ENCODE measurements around the gene TNFSF10.

- no peak for TF ChIP-seq CTCF (IDR thresholded peaks at IDR 0.05; ENCODE audit: poor library complexity)
- TF ChIP-seq EZH2 (IDR thresholded peaks at IDR 0.05; ENCODE audit: borderline replicate concordance) = no peak
- TF ChIP-seq EZH2phosphoT487 (IDR thresholded peaks at IDR 0.05; ENCODE audit: low read depth, severe bottlenecking, unreplicated experiment) = no peak
These were observed at the start of gene TNFSF10 for GRCh38 chr3:172522871-172523818.

All from hepatocyte (in vitro differentiated cells).